ENCODE data around the gene DDHD1.

- no peak for TF ChIP-seq POLR2A (IDR thresholded peaks at IDR 0.05; ENCODE audit: low read depth, low read length)
- no peak for TF ChIP-seq TAF1 (IDR thresholded peaks at IDR 0.05; ENCODE audit: low read depth, low read length)
- TF ChIP-seq POLR2AphosphoS5 (IDR thresholded peaks at IDR 0.05; ENCODE audit: low read depth, low read length), result no peak
- no peak for TF ChIP-seq SPI1 (IDR thresholded peaks at IDR 0.05; ENCODE audit: low read depth, low read length)
Measured at GRCh38 chr14:53017837-53018236, 135.3 kb downstream of the DDHD1 start.

Data from GM12891 (cell line).